Nephron progenitor cell (in vitro differentiated cells): ENCODE data around the gene DSTYK.

Experiments
- DNase-seq: peaks from one replicate; pipeline ENCODE4 v3.0.0; 2021
- H3K27ac Mint-ChIP-seq: 2 replicates; pipeline ENCODE4 v1.8.0; 2021; ENCODE audit warnings: mild to moderate bottlenecking, moderate library complexity, mixed read lengths
- H3K27me3 Mint-ChIP-seq: 2 replicates; pipeline ENCODE4 v1.8.0; 2021; ENCODE audit warnings: mild to moderate bottlenecking, low read depth, mixed read lengths; ENCODE audit not compliant: poor library complexity
- H3K36me3 Mint-ChIP-seq: 2 replicates; pipeline ENCODE4 v1.8.0; 2021; ENCODE audit warnings: low read depth, mixed read lengths
- H3K4me1 Mint-ChIP-seq: 2 replicates; pipeline ENCODE4 v1.8.0; 2021; ENCODE audit warnings: mixed read lengths
- H3K4me3 Mint-ChIP-seq: 2 replicates; pipeline ENCODE4 v1.8.0; 2021; ENCODE audit warnings: mild to moderate bottlenecking, moderate library complexity, mixed read lengths
- H3K9me3 Mint-ChIP-seq: 2 replicates; pipeline ENCODE4 v1.8.0; 2021; ENCODE audit warnings: mild to moderate bottlenecking, moderate library complexity, mixed read lengths
- CTCF ChIP-seq: fragments of 200-600 bp; sonication (generic); IDR thresholded peaks from 2 replicates; pipeline ENCODE4 v1.5.0; 2021; ENCODE audit warnings: antibody characterized with exemption

DSTYK gene

DNA sequence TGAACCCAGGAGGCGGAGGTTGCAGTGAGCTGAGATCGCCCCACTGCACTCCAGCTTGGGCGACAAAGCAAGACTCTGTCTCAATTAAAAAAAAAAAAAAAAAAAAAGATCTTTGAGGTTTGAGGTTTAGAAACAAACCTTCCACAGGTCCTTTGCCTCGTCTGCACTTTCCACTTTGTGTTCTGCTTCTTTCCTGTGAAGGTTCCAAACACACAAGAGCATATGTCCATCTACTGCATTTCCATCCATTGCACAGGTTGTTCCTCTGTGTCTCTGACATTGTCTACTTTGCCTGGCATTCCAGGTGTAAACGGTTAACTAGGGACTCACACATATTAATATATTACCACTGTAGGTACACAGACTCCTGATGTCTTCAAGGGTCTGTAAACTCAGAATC, 40.1 kb downstream of the DSTYK start:
- H3K9me3 Mint-ChIP-seq = no peaks in the 10 kb centered on the region
- H3K36me3 Mint-ChIP-seq = peaks cover 36% of the 10 kb centered on the region
- no peak for DNase-seq
- no peak overlapping the region for H3K4me3 Mint-ChIP-seq
- peaks cover 4% of the 10 kb centered on the region for H3K4me1 Mint-ChIP-seq
- TF ChIP-seq CTCF = no peak
- no peaks in the 10 kb centered on the region for H3K27me3 Mint-ChIP-seq
- H3K27ac Mint-ChIP-seq = no peak overlapping the region

DNA sequence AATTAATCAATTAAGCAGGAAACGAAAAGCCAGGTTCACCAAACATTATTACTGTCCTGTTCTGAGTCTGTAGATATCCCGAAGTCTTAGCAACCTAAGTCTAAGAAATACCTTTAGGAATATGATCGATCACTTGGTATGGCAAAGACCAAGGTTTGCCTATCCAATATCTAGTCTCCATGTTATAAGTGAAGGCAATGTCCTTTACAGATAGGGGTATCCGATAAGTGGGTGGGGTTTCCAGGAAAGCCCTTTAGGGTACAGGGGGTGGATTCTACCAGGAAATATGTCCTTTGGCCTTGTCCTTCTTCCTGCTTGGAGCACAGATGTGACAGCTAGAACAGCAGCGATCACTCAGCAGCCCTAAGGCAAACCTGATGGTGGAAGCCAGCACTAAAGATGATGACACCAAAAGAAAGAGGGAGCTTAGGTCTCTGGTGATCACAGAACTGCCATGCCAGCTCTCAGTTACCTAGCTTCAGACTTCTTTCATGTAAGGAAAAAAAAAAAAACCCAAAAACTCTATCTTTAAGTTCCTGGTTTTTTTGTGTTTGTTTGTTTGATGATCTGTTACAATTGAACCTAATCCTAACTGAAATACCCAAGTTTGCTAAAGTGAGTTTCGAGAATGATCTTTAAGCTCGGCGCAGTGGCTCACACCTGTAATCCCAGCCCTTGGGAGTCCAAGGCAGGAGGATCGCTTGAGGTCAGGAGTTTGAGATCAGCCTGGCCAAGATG, 40.8 kb downstream of the DSTYK start:
- no peak for TF ChIP-seq CTCF
- Mint-ChIP-seq H3K27ac (no peak overlapping the region), H3K4me3 (no peak overlapping the region), H3K9me3 (no peaks in the 10 kb centered on the region), H3K36me3 (peaks cover 41% of the 10 kb centered on the region), H3K27me3 (no peaks in the 10 kb centered on the region), H3K4me1 (peaks cover 5% of the 10 kb centered on the region)
- no peak for DNase-seq

DNA sequence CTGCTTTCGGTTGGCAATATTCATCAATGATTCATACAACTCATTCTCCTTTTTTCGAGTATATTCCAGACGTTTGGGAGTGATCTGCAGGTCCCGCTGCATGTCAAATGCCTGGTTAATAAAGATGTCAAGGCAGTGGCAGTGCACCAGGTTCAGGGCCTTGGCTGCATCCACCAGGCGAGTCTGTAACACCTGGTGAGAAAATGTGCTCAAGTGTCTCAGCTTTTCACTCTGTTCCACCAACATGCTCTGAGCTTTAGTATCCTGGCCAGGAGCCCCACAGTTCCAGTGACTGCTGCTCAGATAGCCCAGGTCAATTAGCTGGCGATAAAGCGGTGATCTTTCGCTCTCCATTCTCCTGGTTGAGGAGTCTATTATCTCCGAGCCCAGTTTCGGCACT, 42.3 kb downstream of the DSTYK start:
- Mint-ChIP-seq H3K4me1 (peaks cover 5% of the 10 kb centered on the region), H3K4me3 (no peak overlapping the region), H3K27ac (no peak overlapping the region), H3K9me3 (no peaks in the 10 kb centered on the region), H3K36me3 (peaks cover 53% of the 10 kb centered on the region), H3K27me3 (no peaks in the 10 kb centered on the region)
- no peak for DNase-seq
- no peak for TF ChIP-seq CTCF

DNA sequence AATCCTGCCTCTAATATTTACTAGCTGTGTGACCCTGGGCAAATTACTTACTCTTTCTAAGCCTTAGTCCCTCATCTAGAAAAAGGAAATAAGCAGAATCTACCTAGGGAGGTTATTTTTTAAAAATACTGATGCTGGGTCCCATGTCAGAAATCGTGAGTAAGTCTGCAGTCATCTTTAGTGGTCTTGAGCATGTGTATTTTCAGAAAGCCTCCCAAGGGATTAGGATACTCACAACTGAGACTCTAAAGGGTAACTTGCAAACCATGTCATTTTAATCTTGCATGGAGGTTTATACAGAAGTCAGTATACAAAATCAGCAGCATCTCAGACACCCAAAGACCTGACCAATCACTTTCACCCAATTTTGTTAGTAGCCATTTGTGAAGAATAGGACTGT, 43.2 kb downstream of the DSTYK start:
- H3K36me3 Mint-ChIP-seq = peaks cover 62% of the 10 kb centered on the region
- H3K4me1 Mint-ChIP-seq = peaks cover 5% of the 10 kb centered on the region
- no peak overlapping the region for H3K4me3 Mint-ChIP-seq
- H3K27ac Mint-ChIP-seq = no peak overlapping the region
- no peaks in the 10 kb centered on the region for H3K27me3 Mint-ChIP-seq
- no peak for DNase-seq
- no peak for TF ChIP-seq CTCF
- H3K9me3 Mint-ChIP-seq = no peaks in the 10 kb centered on the region

- Mint-ChIP-seq H3K4me1 (peaks cover 5% of the 10 kb centered on the region), H3K27ac (no peak overlapping the region), H3K4me3 (no peak overlapping the region), H3K36me3 (peaks cover 88% of the 10 kb centered on the region), H3K9me3 (peaks cover 13% of the 10 kb centered on the region), H3K27me3 (no peaks in the 10 kb centered on the region)
- no peak for TF ChIP-seq CTCF
- no peak for DNase-seq
These were observed 49.2 kb downstream of the DSTYK start for GRCh38 chr1:205162301-205162700.

GRCh38 chr1:205161076-205161475, 50.4 kb downstream of the DSTYK start:
- Mint-ChIP-seq H3K4me1 (no peaks in the 10 kb centered on the region), H3K9me3 (peaks cover 25% of the 10 kb centered on the region), H3K27me3 (no peaks in the 10 kb centered on the region), H3K27ac (no peak overlapping the region), H3K4me3 (no peak overlapping the region), H3K36me3 (peaks cover 90% of the 10 kb centered on the region)
- no peak for TF ChIP-seq CTCF
- no peak for DNase-seq
